ENCODE data around the gene CD69.
"Not testable (repeated sequence)": the region's sequence is repeated elsewhere in the genome, so short reads cannot be mapped to it uniquely, and the experiment has no call there.

Gene CD69

GRCh38 chr12:9713032-9713558 lies 47.6 kb downstream of the CD69 start:
- DNase-seq, result not testable (repeated sequence)

- DNase-seq, result no peak
These were observed 49.0 kb downstream of the CD69 start for GRCh38 chr12:9711664-9712063.

GRCh38 chr12:9710584-9711375 lies 49.9 kb downstream of the CD69 start:
- DNase-seq, result no peak

- DNase-seq, result no peak
These were observed 51.8 kb downstream of the CD69 start for GRCh38 chr12:9708853-9709252.

GRCh38 chr12:9707864-9708808 lies 52.6 kb downstream of the CD69 start:
- DNase-seq, result no peak

GRCh38 chr12:9707356-9707755 lies 53.3 kb downstream of the CD69 start:
- no peak for DNase-seq

- no peak for DNase-seq
These were observed 54.5 kb downstream of the CD69 start for GRCh38 chr12:9706086-9706685.

GRCh38 chr12:9704561-9704960 lies 56.1 kb downstream of the CD69 start:
- not testable (repeated sequence) for DNase-seq
